ENCODE measurements around the gene LCLAT1. TPM values are rescaled to one million over a fixed set of nuclear protein-coding genes. Genes with fewer than 3 reads are reported as not detected.

LCLAT1 gene
- polyA plus RNA-seq, 1 donor (not counting 4 experiments of a cell fraction or from before 2014, with no cell fraction given): 17.1 TPM

- TF ChIP-seq EZH2 (IDR thresholded peaks at IDR 0.05; ENCODE audit: low read length) (no peak), CTCF (optimal IDR thresholded peaks at IDR 0.05 in 1 of 3, IDR thresholded peaks at IDR 0.05 in 1 of 3, conservative IDR thresholded peaks at IDR 0.05 in 1 of 3; ENCODE audit: extremely low read depth in 1 of 3, insufficient read depth in 2 of 3, low read length in 3 of 3) (no peak)
- no peak overlapping the region for H3K4me2 ChIP-seq (ENCODE audit: control insufficient read depth, extremely low read depth, insufficient read depth, low read depth, low read length)
- H3K9me1 ChIP-seq (ENCODE audit: control insufficient read depth, extremely low read depth, insufficient read depth, low read length): no peaks in the 10 kb centered on the region
- peaks cover 1% of the 10 kb centered on the region for H3K79me2 ChIP-seq (ENCODE audit: control insufficient read depth, insufficient read depth, low read length)
- no peak overlapping the region for H3K4me3 ChIP-seq (ENCODE audit: control insufficient read depth in 2 of 3, extremely low read depth in 1 of 3, insufficient read depth in 2 of 3, low read depth in 1 of 3, low read length in 3 of 3)
- no peak overlapping the region for H3K27ac ChIP-seq (ENCODE audit: control insufficient read depth, insufficient read depth, low read length)
- peaks cover 0 to 1% of the 10 kb centered on the region in 2 experiments for H3K36me3 ChIP-seq (ENCODE audit: control insufficient read depth in 2 of 2, extremely low read depth in 1 of 2, insufficient read depth in 2 of 2, low read length in 2 of 2)
- DNase-seq (ENCODE audit: low read depth, low spot score): no peak
- dilution Hi-C loops (cut with MboI; ENCODE audit: extremely low pct_ligation_motif_present, low sequenced_read_pairs): no loop called here
- FAIRE-seq: no peak
- no peak overlapping the region for H2AFZ ChIP-seq (ENCODE audit: control insufficient read depth, low read length)
- H3K27me3 ChIP-seq (ENCODE audit: control insufficient read depth, extremely low read depth, insufficient read depth, low read length): no peaks in the 10 kb centered on the region
- no peaks in the 10 kb centered on the region for H4K20me1 ChIP-seq (ENCODE audit: control insufficient read depth, extremely low read depth, insufficient read depth, low read length)
- H3K9ac ChIP-seq (ENCODE audit: control insufficient read depth, extremely low read depth, insufficient read depth, low read length): no peak overlapping the region
- no peaks in the 10 kb centered on the region for H3K9me3 ChIP-seq (ENCODE audit: control insufficient read depth, low read depth, low read length)
- no peaks in the 10 kb centered on the region for H3K4me1 ChIP-seq (ENCODE audit: control insufficient read depth, extremely low read depth, insufficient read depth, low read length)
These were observed 41.1 kb downstream of the LCLAT1 start for GRCh38 chr2:30488012-30488659.

GRCh38 chr2:30491225-30491624 is 44.2 kb downstream of the LCLAT1 start:
- FAIRE-seq (peak; percentile 41), DNase-seq (ENCODE audit: low read depth, low spot score) (no peak)
- Histone ChIP-seq H3K4me2 (ENCODE audit: control insufficient read depth, extremely low read depth, insufficient read depth, low read depth, low read length) (no peak overlapping the region), H2AFZ (ENCODE audit: control insufficient read depth, low read length) (no peak overlapping the region), H3K9me3 (ENCODE audit: control insufficient read depth, low read depth, low read length) (no peaks in the 10 kb centered on the region), H3K4me3 (ENCODE audit: control insufficient read depth in 2 of 3, extremely low read depth in 1 of 3, insufficient read depth in 2 of 3, low read depth in 1 of 3, low read length in 3 of 3) (no peak overlapping the region), H3K36me3 (ENCODE audit: control insufficient read depth in 2 of 2, extremely low read depth in 1 of 2, insufficient read depth in 2 of 2, low read length in 2 of 2) (peaks cover 0 to 1% of the 10 kb centered on the region in 2 experiments), H3K27ac (ENCODE audit: control insufficient read depth, insufficient read depth, low read length) (no peak overlapping the region), H3K9ac (ENCODE audit: control insufficient read depth, extremely low read depth, insufficient read depth, low read length) (no peak overlapping the region), H3K27me3 (ENCODE audit: control insufficient read depth, extremely low read depth, insufficient read depth, low read length) (no peaks in the 10 kb centered on the region), H4K20me1 (ENCODE audit: control insufficient read depth, extremely low read depth, insufficient read depth, low read length) (no peaks in the 10 kb centered on the region), H3K4me1 (ENCODE audit: control insufficient read depth, extremely low read depth, insufficient read depth, low read length) (no peaks in the 10 kb centered on the region), H3K9me1 (ENCODE audit: control insufficient read depth, extremely low read depth, insufficient read depth, low read length) (no peaks in the 10 kb centered on the region), H3K79me2 (ENCODE audit: control insufficient read depth, insufficient read depth, low read length) (peaks cover 1% of the 10 kb centered on the region)
- TF ChIP-seq EZH2 (IDR thresholded peaks at IDR 0.05; ENCODE audit: low read length) (no peak), CTCF (optimal IDR thresholded peaks at IDR 0.05 in 1 of 3, IDR thresholded peaks at IDR 0.05 in 1 of 3, conservative IDR thresholded peaks at IDR 0.05 in 1 of 3; ENCODE audit: extremely low read depth in 1 of 3, insufficient read depth in 2 of 3, low read length in 3 of 3) (no peak)
- dilution Hi-C loops (cut with MboI; ENCODE audit: extremely low pct_ligation_motif_present, low sequenced_read_pairs): no loop called here
